ENCODE data around the gene INTS1. TPM values are rescaled to one million over a fixed set of nuclear protein-coding genes. Genes with fewer than 3 reads are reported as not detected.

The INTS1 gene
- total RNA-seq, 4 donors from 2014 or later = 45.7 to 96.5 (median 75.8) TPM

GRCh38 chr7:1483079-1483478, 21.1 kb downstream of the INTS1 start:
- Histone ChIP-seq H3K27ac (no peak overlapping the region), H3K4me3 (no peak overlapping the region), H3K4me1 (no peaks in the 10 kb centered on the region), H3K27me3 (no peaks in the 10 kb centered on the region), H3K9me3 (no peaks in the 10 kb centered on the region), H3K36me3 (peaks cover 99% of the 10 kb centered on the region)
- no peak for DNase-seq (ENCODE audit: low spot score in 2 of 2)
- 92% methylated on average over 5 of the region's 22 CpGs for WGBS
- TF ChIP-seq POLR2A (IDR thresholded peaks at IDR 0.05) = no peak
- TF ChIP-seq, protein P1, sequence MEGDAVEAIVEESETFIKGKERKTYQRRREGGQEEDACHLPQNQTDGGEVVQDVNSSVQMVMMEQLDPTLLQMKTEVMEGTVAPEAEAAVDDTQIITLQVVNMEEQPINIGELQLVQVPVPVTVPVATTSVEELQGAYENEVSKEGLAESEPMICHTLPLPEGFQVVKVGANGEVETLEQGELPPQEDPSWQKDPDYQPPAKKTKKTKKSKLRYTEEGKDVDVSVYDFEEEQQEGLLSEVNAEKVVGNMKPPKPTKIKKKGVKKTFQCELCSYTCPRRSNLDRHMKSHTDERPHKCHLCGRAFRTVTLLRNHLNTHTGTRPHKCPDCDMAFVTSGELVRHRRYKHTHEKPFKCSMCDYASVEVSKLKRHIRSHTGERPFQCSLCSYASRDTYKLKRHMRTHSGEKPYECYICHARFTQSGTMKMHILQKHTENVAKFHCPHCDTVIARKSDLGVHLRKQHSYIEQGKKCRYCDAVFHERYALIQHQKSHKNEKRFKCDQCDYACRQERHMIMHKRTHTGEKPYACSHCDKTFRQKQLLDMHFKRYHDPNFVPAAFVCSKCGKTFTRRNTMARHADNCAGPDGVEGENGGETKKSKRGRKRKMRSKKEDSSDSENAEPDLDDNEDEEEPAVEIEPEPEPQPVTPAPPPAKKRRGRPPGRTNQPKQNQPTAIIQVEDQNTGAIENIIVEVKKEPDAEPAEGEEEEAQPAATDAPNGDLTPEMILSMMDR (IDR thresholded peaks at IDR 0.05) = no peak

DNA sequence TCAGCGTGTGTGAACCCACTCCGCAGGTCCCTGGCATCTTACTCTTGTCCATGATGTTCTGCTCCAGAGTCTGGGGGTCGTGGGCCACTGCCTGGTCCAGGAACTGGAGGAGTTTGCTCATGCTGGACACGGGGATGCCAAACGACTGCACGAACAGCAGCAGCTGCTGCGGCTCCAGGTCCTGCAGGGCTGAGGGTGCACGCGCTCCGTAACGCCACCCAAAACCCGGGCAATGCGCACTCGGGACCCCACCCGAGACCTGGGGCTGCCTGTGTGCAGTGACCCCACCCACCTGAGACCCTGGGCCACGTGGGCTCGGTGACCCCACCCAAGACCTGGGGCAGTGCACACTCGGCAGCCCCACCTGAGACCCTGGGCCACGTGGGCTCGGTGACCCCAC, 22.9 kb downstream of the INTS1 start:
- WGBS = 85% methylated on average over 6 of the region's 20 CpGs
- H3K4me3 ChIP-seq = no peak overlapping the region
- no peaks in the 10 kb centered on the region for H3K27me3 ChIP-seq
- H3K36me3 ChIP-seq = peaks cover 99% of the 10 kb centered on the region
- no peaks in the 10 kb centered on the region for H3K4me1 ChIP-seq
- TF ChIP-seq POLR2AphosphoS5 (IDR thresholded peaks at IDR 0.05) = no peak
- TF ChIP-seq, protein P1 (IDR thresholded peaks at IDR 0.05) = no peak
- TF ChIP-seq EP300 (IDR thresholded peaks at IDR 0.05) = no peak
- H3K27ac ChIP-seq = no peak overlapping the region
- DNase-seq (ENCODE audit: low spot score in 2 of 2) = no peak
- H3K9me3 ChIP-seq = no peaks in the 10 kb centered on the region

GRCh38 chr7:1480670-1481069, 23.5 kb downstream of the INTS1 start:
- TF ChIP-seq, protein P1 (IDR thresholded peaks at IDR 0.05) = no peak
- TF ChIP-seq POLR2A (IDR thresholded peaks at IDR 0.05) (no peak), EP300 (IDR thresholded peaks at IDR 0.05) (no peak), POLR2AphosphoS5 (IDR thresholded peaks at IDR 0.05) (no peak)
- WGBS = no CpG with 5 or more reads among the region's 12 CpGs
- H3K36me3 ChIP-seq = peaks cover 100% of the 10 kb centered on the region

GRCh38 chr7:1479287-1479686, 24.9 kb downstream of the INTS1 start:
- TF ChIP-seq POLR2AphosphoS5 (IDR thresholded peaks at IDR 0.05) (no peak), EP300 (IDR thresholded peaks at IDR 0.05) (no peak), POLR2A (IDR thresholded peaks at IDR 0.05) (no peak)
- TF ChIP-seq, protein P1 (IDR thresholded peaks at IDR 0.05) = no peak

More at GRCh38 chr7:1480670-1481069, 23.5 kb downstream of the INTS1 start:
- H3K9me3 ChIP-seq = no peaks in the 10 kb centered on the region
- no peaks in the 10 kb centered on the region for H3K4me1 ChIP-seq
- DNase-seq (ENCODE audit: low spot score in 2 of 2) = no peak
- H3K4me3 ChIP-seq = no peak overlapping the region
- H3K27ac ChIP-seq = no peak overlapping the region
- no peaks in the 10 kb centered on the region for H3K27me3 ChIP-seq

GRCh38 chr7:1478480-1478879, 25.7 kb downstream of the INTS1 start:
- peaks cover 16% of the 10 kb centered on the region for H3K4me1 ChIP-seq
- TF ChIP-seq, protein P1 (IDR thresholded peaks at IDR 0.05) = no peak
- TF ChIP-seq POLR2AphosphoS5 (IDR thresholded peaks at IDR 0.05) = no peak
- TF ChIP-seq POLR2A (IDR thresholded peaks at IDR 0.05) = no peak
- TF ChIP-seq EP300 (IDR thresholded peaks at IDR 0.05) = no peak
- WGBS = 95% methylated on average over 4 of the region's 19 CpGs

More at GRCh38 chr7:1479287-1479686, 24.9 kb downstream of the INTS1 start:
- peaks cover 8% of the 10 kb centered on the region for H3K4me1 ChIP-seq
- no peak for DNase-seq (ENCODE audit: low spot score in 2 of 2)
- H3K36me3 ChIP-seq = peaks cover 92% of the 10 kb centered on the region
- WGBS = 89% methylated on average over 19 of the region's 24 CpGs
- H3K9me3 ChIP-seq = no peaks in the 10 kb centered on the region
- H3K4me3 ChIP-seq = no peak overlapping the region
- H3K27ac ChIP-seq = no peak overlapping the region
- no peaks in the 10 kb centered on the region for H3K27me3 ChIP-seq

More at GRCh38 chr7:1478480-1478879, 25.7 kb downstream of the INTS1 start:
- no peak overlapping the region for H3K27ac ChIP-seq
- H3K36me3 ChIP-seq = peaks cover 88% of the 10 kb centered on the region
- H3K4me3 ChIP-seq = no peak overlapping the region
- H3K27me3 ChIP-seq = no peaks in the 10 kb centered on the region
- H3K9me3 ChIP-seq = no peaks in the 10 kb centered on the region
- DNase-seq (ENCODE audit: low spot score in 2 of 2) = no peak
